Measurements from ENCODE around the gene LENG9. TPM values are rescaled to one million over a fixed set of nuclear protein-coding genes. Genes with fewer than 3 reads are reported as not detected.

The LENG9 gene
- total RNA-seq, 1 donor, result 4.9 TPM

GRCh38 chr19:54414156-54414555 lies 49.4 kb downstream of the LENG9 start:
- TF ChIP-seq CTCF (IDR thresholded peaks at IDR 0.05; ENCODE audit: insufficient read depth, low read length), result no peak
- no peak overlapping the region for H3K4me3 ChIP-seq (ENCODE audit: low read depth, low read length)
- no peak for DNase-seq (ENCODE audit: low read depth)

GRCh38 chr19:54412877-54413276 lies 50.7 kb downstream of the LENG9 start:
- no peak overlapping the region for H3K4me3 ChIP-seq (ENCODE audit: low read depth, low read length)
- no peak for DNase-seq (ENCODE audit: low read depth)
- TF ChIP-seq CTCF (IDR thresholded peaks at IDR 0.05; ENCODE audit: insufficient read depth, low read length), result no peak

Small RNA genes within 50 kb of the gene (small RNA-seq; reads per million reads assigned to genes)
- gene AC245884.3, result not detected

Other genes starting within 250 kb of the LENG9 start
- gene LILRB3, start 240.8 kb downstream of the LENG9 start, total RNA-seq (ENCODE audit: low replicate concordance), result not detected in 2 replicates
- not detected in 2 replicates for gene LILRA6, start 221.0 kb downstream of the LENG9 start, total RNA-seq (ENCODE audit: low replicate concordance)
- gene LILRB5, start 206.5 kb downstream of the LENG9 start, total RNA-seq (ENCODE audit: low replicate concordance), result not detected in 2 replicates
- not detected in 2 replicates for gene LILRB2, start 182.7 kb downstream of the LENG9 start, total RNA-seq (ENCODE audit: low replicate concordance)
- not detected in 2 replicates for gene LILRA5, start 150.6 kb downstream of the LENG9 start, total RNA-seq (ENCODE audit: low replicate concordance)
- not detected in 2 replicates for gene LILRA4, start 124.6 kb downstream of the LENG9 start, total RNA-seq (ENCODE audit: low replicate concordance)
- gene LAIR1, start 98.8 kb downstream of the LENG9 start, total RNA-seq (ENCODE audit: low replicate concordance), result not detected in 2 replicates
- not detected in 2 replicates for gene TTYH1, start 48.3 kb downstream of the LENG9 start, total RNA-seq (ENCODE audit: low replicate concordance)
- 21.7 and 41.7 TPM in 2 replicates for gene LENG8, start 14.6 kb downstream of the LENG9 start, total RNA-seq (ENCODE audit: low replicate concordance)
- gene CDC42EP5, start 9.5 kb upstream of the LENG9 start, total RNA-seq (ENCODE audit: low replicate concordance), result 7.9 and 48.8 TPM in 2 replicates
- not detected in 2 replicates for gene LAIR2, start 39.1 kb upstream of the LENG9 start, total RNA-seq (ENCODE audit: low replicate concordance)
- gene LILRA2, start 110.0 kb upstream of the LENG9 start, total RNA-seq (ENCODE audit: low replicate concordance), result not detected in 2 replicates
- gene LILRA1, start 129.9 kb upstream of the LENG9 start, total RNA-seq (ENCODE audit: low replicate concordance), result not detected in 2 replicates
- gene LILRB1, start 166.7 kb upstream of the LENG9 start, total RNA-seq (ENCODE audit: low replicate concordance), result not detected in 2 replicates
- not detected in 2 replicates for gene LILRB4, start 199.2 kb upstream of the LENG9 start, total RNA-seq (ENCODE audit: low replicate concordance)